Retinal pigment epithelial cell (primary cell): ENCODE measurements around the gene OR52N2.

Experiments
- DNase-seq: peaks from one replicate; pipeline ENCODE4 v3.0.0-alpha.2; 2010; ENCODE audit warnings: low read depth
- H3K4me3 ChIP-seq: 2 replicates; pipeline ENCODE4 v1.5.1; 2011; ENCODE audit warnings: mild to moderate bottlenecking, low read length, control low read depth, moderate library complexity
- CTCF ChIP-seq: conservative IDR thresholded peaks from 2 replicates; pipeline ENCODE4 v1.5.1; 2011; ENCODE audit warnings: low read depth, low read length, control low read depth, inconsistent platforms

Gene OR52N2

GRCh38 chr11:5808500-5809121 is at the start of gene OR52N2:
OR52N2 (plus strand) TSS chr11:5808924; CDS start chr11:5820336, 11,412 bp downstream.
- peak; percentile 86 for TF ChIP-seq CTCF
- peak within 1 kb of the TSS; percentile 51 for H3K4me3 ChIP-seq
- DNase-seq: no peak

DNA sequence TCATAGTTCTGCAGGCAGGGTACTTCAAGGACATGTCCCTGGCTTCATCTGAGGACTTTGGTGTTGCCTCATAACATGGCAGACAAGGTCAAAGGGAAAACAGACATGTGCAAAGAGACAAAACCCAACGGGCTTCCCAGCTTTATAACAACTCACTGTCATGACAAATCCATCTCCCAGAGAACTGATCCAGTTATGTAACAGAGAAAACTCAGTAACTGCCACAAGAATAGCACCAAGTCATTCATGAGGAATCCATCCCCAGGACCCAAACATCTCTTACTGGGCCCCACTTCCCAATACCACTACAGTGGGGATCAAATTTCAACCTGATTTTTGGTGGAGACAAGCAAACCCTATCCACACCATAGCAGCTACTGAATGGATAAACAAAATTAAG is 41.7 kb upstream of the OR52N2 start:
- no peak for TF ChIP-seq CTCF
- no peak overlapping the region for H3K4me3 ChIP-seq
- DNase-seq: no peak

GRCh38 chr11:5783255-5783654 is 25.5 kb upstream of the OR52N2 start, which contains the start of gene OR52N5:
OR52N5 (minus strand) TSS chr11:5783355; CDS start chr11:5778634, 4,721 bp downstream.
- no peak for TF ChIP-seq CTCF
- DNase-seq: no peak
- no peak within 1 kb of the TSS for H3K4me3 ChIP-seq

- no peak within 1 kb of the TSS for H3K4me3 ChIP-seq
- TF ChIP-seq CTCF: no peak
Measured at GRCh38 chr11:5791165-5791564, 17.6 kb upstream of the OR52N2 start, which contains the start of gene OR52N1. OR52N1 (minus strand) TSS chr11:5791265; CDS start chr11:5788816, 2,449 bp downstream.

GRCh38 chr11:5796541-5796940 is 12.2 kb upstream of the OR52N2 start:
- DNase-seq: no peak
- H3K4me3 ChIP-seq: no peak overlapping the region
- TF ChIP-seq CTCF: no peak

More at GRCh38 chr11:5791165-5791564, 17.6 kb upstream of the OR52N2 start, which contains the start of gene OR52N1:
- no peak for DNase-seq

DNA sequence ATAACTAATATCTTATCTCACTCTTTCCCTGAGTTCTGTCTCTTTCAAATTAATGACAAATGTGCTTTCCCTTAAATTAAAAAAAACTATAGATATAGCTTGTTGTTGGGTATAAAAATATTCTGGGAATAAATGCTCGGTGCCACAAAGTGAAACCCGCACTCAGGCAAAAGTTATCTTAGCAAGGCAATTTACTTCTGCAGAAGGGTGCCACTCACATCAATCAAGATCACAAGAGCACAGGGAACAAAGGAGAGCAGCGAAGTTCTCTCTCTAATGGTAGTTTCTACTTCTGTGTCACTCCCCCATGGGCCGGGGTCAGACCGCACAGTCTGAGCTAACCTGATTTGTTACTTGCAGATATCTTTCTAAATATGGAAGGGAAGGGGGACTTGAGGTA is 4.7 kb upstream of the OR52N2 start:
- TF ChIP-seq CTCF: no peak
- DNase-seq: no peak
- no peak overlapping the region for H3K4me3 ChIP-seq

- TF ChIP-seq CTCF: no peak
- no peak overlapping the region for H3K4me3 ChIP-seq
- no peak for DNase-seq
Measured at GRCh38 chr11:5807580-5807979, 1.1 kb upstream of the OR52N2 start.
